GM12891 (cell line): ENCODE measurements around the gene APCDD1.

Source experiments
- POLR2A ChIP-seq: IDR thresholded peaks from 2 replicates; pipeline ENCODE4 v1.6.1; 2011; ENCODE audit warnings: low read depth, low read length, control low read depth
- POLR2AphosphoS5 ChIP-seq: IDR thresholded peaks from 2 replicates; pipeline ENCODE4 v1.6.1; 2011; ENCODE audit warnings: low read depth, low read length, control low read depth
- SPI1 ChIP-seq: IDR thresholded peaks from 2 replicates; pipeline ENCODE4 v1.6.1; 2011; ENCODE audit warnings: low read depth, low read length, control low read depth
- TAF1 ChIP-seq: IDR thresholded peaks from 2 replicates; pipeline ENCODE4 v1.6.1; 2011; ENCODE audit warnings: low read depth, low read length, control low read depth

- TF ChIP-seq POLR2A (no peak), POLR2AphosphoS5 (no peak), SPI1 (no peak), TAF1 (no peak)
Measured at GRCh38 chr18:10417664-10418063, 36.8 kb upstream of the APCDD1 start.
